Prostate gland (tissue), 2 donors: ENCODE measurements around the gene RNF151.

Source experiments
- POLR2A ChIP-seq: fragments of 450-650 bp; IDR thresholded peaks from one replicate; pipeline ENCODE4 v1.6.1; 2016; ENCODE audit warnings: antibody characterized with exemption, mild to moderate bottlenecking
- POLR2AphosphoS5 ChIP-seq: sonication (generic); formaldehyde crosslinking; IDR thresholded peaks from one replicate; pipeline ENCODE4 v1.6.1; 2017; ENCODE audit warnings: antibody characterized with exemption
- TF ChIP-seq, protein P1 (sequence below), 4 experiments: fragments of 200-600 bp in 2 of 4; fragments of 450-650 bp in 2 of 4; sonication (generic) in 2 of 4; IDR thresholded peaks; 1 replicate in 3 of 4; 2 replicates in 1 of 4; pipeline ENCODE4 v1.5.1; 2016 to 2019; ENCODE audit warnings: antibody characterized with exemption in 4 of 4, mild to moderate bottlenecking in 2 of 4, moderate library complexity in 2 of 4

- TF ChIP-seq, protein P1, sequence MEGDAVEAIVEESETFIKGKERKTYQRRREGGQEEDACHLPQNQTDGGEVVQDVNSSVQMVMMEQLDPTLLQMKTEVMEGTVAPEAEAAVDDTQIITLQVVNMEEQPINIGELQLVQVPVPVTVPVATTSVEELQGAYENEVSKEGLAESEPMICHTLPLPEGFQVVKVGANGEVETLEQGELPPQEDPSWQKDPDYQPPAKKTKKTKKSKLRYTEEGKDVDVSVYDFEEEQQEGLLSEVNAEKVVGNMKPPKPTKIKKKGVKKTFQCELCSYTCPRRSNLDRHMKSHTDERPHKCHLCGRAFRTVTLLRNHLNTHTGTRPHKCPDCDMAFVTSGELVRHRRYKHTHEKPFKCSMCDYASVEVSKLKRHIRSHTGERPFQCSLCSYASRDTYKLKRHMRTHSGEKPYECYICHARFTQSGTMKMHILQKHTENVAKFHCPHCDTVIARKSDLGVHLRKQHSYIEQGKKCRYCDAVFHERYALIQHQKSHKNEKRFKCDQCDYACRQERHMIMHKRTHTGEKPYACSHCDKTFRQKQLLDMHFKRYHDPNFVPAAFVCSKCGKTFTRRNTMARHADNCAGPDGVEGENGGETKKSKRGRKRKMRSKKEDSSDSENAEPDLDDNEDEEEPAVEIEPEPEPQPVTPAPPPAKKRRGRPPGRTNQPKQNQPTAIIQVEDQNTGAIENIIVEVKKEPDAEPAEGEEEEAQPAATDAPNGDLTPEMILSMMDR (IDR thresholded peaks at IDR 0.05): no peak
- TF ChIP-seq POLR2AphosphoS5 (no peak), POLR2A (no peak)
These were observed 24.9 kb downstream of the RNF151 start for GRCh38 chr16:1991588-1991947.
